ENCODE data around the gene PCSK6.

The PCSK6 gene

DNA sequence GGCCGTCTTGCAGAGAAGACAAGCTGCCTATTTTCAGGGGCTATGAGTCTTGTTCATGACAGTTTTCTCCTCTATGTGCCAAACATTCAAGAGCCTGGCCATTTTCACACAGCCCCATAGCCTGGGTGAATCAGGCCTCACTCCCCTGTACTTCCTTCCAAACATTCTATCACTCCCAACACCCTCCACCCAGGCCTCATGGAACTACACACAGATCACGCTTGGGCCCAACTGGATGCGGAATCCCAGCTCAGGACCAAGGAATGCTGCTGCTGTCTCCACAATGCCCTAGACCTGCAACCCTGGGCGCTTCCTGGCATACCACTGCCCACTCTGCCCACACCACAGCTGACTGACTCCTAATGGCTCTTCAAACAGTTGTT, 39.4 kb upstream of the PCSK6 start:
- H3K36me3 ChIP-seq (ENCODE audit: control insufficient read depth, low read length): no peaks in the 10 kb centered on the region
- no peak overlapping the region for H3K4me2 ChIP-seq (ENCODE audit: low read length)
- H3F3A ChIP-seq (ENCODE audit: control insufficient read depth, insufficient read depth): no peaks in the 10 kb centered on the region
- H3K4me1 ChIP-seq (ENCODE audit: control insufficient read depth, low read length): no peaks in the 10 kb centered on the region
- H3K9me3 ChIP-seq (ENCODE audit: control insufficient read depth, insufficient read depth, low read length): no peaks in the 10 kb centered on the region
- H4K20me1 ChIP-seq (ENCODE audit: control insufficient read depth, insufficient read depth, low read depth, low read length): no peaks in the 10 kb centered on the region
- no peak overlapping the region for H3K4me3 ChIP-seq (ENCODE audit: low read length)
- H3K27ac ChIP-seq (ENCODE audit: low read depth, low read length): no peak overlapping the region
- H3K79me2 ChIP-seq (ENCODE audit: control insufficient read depth, low read length): no peaks in the 10 kb centered on the region
- H3K27me3 ChIP-seq (ENCODE audit: control insufficient read depth, low read length): no peaks in the 10 kb centered on the region
- TF ChIP-seq, protein P1, sequence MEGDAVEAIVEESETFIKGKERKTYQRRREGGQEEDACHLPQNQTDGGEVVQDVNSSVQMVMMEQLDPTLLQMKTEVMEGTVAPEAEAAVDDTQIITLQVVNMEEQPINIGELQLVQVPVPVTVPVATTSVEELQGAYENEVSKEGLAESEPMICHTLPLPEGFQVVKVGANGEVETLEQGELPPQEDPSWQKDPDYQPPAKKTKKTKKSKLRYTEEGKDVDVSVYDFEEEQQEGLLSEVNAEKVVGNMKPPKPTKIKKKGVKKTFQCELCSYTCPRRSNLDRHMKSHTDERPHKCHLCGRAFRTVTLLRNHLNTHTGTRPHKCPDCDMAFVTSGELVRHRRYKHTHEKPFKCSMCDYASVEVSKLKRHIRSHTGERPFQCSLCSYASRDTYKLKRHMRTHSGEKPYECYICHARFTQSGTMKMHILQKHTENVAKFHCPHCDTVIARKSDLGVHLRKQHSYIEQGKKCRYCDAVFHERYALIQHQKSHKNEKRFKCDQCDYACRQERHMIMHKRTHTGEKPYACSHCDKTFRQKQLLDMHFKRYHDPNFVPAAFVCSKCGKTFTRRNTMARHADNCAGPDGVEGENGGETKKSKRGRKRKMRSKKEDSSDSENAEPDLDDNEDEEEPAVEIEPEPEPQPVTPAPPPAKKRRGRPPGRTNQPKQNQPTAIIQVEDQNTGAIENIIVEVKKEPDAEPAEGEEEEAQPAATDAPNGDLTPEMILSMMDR (IDR thresholded peaks at IDR 0.05; ENCODE audit: low read depth, low read length, poor library complexity, severe bottlenecking): no peak
- TF ChIP-seq EZH2phosphoT487 (IDR thresholded peaks at IDR 0.05; ENCODE audit: borderline replicate concordance, low read length): no peak
- no peaks in the 10 kb centered on the region for H3K9me2 ChIP-seq (replicated peaks; ENCODE audit: control insufficient read depth, low read length)

DNA sequence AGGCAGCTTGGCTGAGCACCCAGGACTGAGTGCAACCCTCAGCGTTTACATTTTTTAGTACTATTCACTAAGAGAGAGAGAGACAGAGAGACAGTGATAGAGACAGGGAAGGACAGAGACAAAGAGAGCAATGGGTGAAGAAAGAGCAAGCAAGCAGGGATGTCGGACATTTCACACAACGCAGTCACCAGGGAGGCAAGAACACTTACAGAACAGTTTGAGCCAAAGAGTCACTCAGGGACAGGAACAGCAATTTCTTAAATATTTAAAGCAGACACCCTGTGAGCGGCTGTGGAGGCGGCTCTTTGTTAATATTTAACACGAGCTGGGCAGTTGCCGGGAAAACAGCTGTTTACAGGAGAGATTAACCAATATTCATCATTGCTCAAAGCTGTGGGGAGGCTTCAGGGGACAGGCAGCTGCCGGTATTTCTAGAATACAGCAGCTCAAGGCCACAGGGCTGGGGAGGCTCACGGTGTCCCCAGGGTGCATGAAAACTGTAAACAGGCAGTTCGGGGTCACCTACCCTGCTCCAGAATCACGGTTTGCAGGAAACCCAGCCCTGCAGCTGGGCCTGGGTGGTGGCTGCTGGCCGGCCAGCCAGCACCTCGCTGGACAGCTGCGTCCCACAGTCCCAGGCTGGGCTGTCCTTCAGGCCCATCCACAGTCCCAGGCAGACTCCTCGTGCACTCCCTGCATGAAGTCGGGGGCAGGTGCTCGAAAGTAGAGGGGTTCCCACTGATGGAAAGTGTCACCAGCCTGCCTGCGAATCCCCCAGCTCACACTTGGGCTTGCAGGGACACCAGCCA, 38.8 kb upstream of the PCSK6 start:
- no peaks in the 10 kb centered on the region for H4K20me1 ChIP-seq (ENCODE audit: control insufficient read depth, insufficient read depth, low read depth, low read length)
- no peaks in the 10 kb centered on the region for H3K27me3 ChIP-seq (ENCODE audit: control insufficient read depth, low read length)
- no peaks in the 10 kb centered on the region for H3K4me1 ChIP-seq (ENCODE audit: control insufficient read depth, low read length)
- no peaks in the 10 kb centered on the region for H3K9me2 ChIP-seq (replicated peaks; ENCODE audit: control insufficient read depth, low read length)
- H3K79me2 ChIP-seq (ENCODE audit: control insufficient read depth, low read length): no peaks in the 10 kb centered on the region
- no peaks in the 10 kb centered on the region for H3K9me3 ChIP-seq (ENCODE audit: control insufficient read depth, insufficient read depth, low read length)
- no peak overlapping the region for H3K4me3 ChIP-seq (ENCODE audit: low read length)
- no peaks in the 10 kb centered on the region for H3K36me3 ChIP-seq (ENCODE audit: control insufficient read depth, low read length)
- H3K27ac ChIP-seq (ENCODE audit: low read depth, low read length): no peak overlapping the region
- no peak overlapping the region for H3K4me2 ChIP-seq (ENCODE audit: low read length)
- no peak for TF ChIP-seq EZH2phosphoT487 (IDR thresholded peaks at IDR 0.05; ENCODE audit: borderline replicate concordance, low read length)
- TF ChIP-seq, protein P1 (IDR thresholded peaks at IDR 0.05; ENCODE audit: low read depth, low read length, poor library complexity, severe bottlenecking): no peak
- no peaks in the 10 kb centered on the region for H3F3A ChIP-seq (ENCODE audit: control insufficient read depth, insufficient read depth)

DNA sequence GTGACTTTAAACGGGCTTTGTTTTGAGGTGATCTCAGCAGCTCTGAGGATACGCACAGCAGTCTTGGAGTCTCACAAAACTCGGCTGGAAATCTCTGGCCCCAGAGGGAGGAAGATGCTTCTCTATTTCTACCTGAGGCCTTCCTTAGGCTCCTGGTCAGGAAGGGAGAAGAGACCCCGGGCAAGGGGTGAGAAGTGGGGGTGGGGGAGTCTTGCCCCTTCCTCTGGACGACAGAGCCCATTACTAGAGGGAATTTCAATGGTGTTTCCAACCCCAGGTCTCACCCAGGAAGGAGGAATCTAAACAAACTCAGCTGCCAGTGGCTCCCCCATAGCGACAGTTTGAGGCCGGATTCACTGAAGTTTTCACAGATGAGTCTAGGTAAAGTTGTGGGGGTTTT, 37.4 kb upstream of the PCSK6 start:
- H3K27ac ChIP-seq (ENCODE audit: low read depth, low read length): no peak overlapping the region
- H3K9me2 ChIP-seq (replicated peaks; ENCODE audit: control insufficient read depth, low read length): no peaks in the 10 kb centered on the region
- H3K9me3 ChIP-seq (ENCODE audit: control insufficient read depth, insufficient read depth, low read length): no peaks in the 10 kb centered on the region
- no peaks in the 10 kb centered on the region for H3K4me1 ChIP-seq (ENCODE audit: control insufficient read depth, low read length)
- H3K79me2 ChIP-seq (ENCODE audit: control insufficient read depth, low read length): no peaks in the 10 kb centered on the region
- H3K4me3 ChIP-seq (ENCODE audit: low read length): no peak overlapping the region
- TF ChIP-seq, protein P1 (IDR thresholded peaks at IDR 0.05; ENCODE audit: low read depth, low read length, poor library complexity, severe bottlenecking): no peak
- H3K4me2 ChIP-seq (ENCODE audit: low read length): no peak overlapping the region
- no peaks in the 10 kb centered on the region for H3K36me3 ChIP-seq (ENCODE audit: control insufficient read depth, low read length)
- H3K27me3 ChIP-seq (ENCODE audit: control insufficient read depth, low read length): no peaks in the 10 kb centered on the region
- H4K20me1 ChIP-seq (ENCODE audit: control insufficient read depth, insufficient read depth, low read depth, low read length): no peaks in the 10 kb centered on the region
- H3F3A ChIP-seq (ENCODE audit: control insufficient read depth, insufficient read depth): no peaks in the 10 kb centered on the region
